NB4 (cell line): Measurements from ENCODE around the gene FTO.

Experiments used
- POLR2A ChIP-seq: IDR thresholded peaks from 2 replicates; pipeline ENCODE4 v1.6.1; 2011; ENCODE audit warnings: mild to moderate bottlenecking; ENCODE audit not compliant: insufficient read length; ENCODE audit errors: extremely low read depth
- TF ChIP-seq, protein P1 (sequence below): IDR thresholded peaks from one replicate; pipeline ENCODE4 v1.5.1; 2012; ENCODE audit warnings: low read depth, low read length
- TF ChIP-seq, protein P2 (sequence below): IDR thresholded peaks from 2 replicates; pipeline ENCODE4 v1.6.1; 2011; ENCODE audit warnings: low read depth, low read length

DNA sequence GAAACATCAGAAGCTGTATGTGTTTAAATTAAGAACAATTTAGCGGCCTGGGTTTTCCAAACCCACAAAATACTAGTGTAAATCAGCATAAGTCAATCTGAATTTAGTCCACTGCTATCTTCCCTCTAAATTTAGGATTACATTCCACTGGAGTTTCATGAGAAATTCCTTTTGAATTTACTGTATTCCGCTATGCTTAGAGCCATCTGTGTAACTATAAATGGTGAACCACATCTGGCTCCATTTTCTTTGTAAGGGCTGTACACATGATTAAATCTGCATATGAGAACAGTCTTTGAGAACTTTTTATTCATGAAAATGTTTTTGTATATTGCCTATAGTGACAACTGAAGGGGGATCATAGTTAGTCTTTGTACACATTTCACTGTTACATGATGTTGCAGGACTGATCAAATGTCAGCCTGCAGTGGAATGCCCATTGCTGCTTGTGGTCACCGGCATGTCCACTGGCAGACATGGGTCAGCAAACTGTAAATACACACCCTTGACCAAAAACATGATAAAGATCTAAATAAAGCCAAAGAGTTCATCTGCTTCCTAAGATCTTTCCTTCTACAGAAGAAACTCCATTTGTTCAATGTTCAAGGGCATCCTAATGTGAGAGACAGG, 37.1 kb upstream of the FTO start:
- TF ChIP-seq, protein P1, sequence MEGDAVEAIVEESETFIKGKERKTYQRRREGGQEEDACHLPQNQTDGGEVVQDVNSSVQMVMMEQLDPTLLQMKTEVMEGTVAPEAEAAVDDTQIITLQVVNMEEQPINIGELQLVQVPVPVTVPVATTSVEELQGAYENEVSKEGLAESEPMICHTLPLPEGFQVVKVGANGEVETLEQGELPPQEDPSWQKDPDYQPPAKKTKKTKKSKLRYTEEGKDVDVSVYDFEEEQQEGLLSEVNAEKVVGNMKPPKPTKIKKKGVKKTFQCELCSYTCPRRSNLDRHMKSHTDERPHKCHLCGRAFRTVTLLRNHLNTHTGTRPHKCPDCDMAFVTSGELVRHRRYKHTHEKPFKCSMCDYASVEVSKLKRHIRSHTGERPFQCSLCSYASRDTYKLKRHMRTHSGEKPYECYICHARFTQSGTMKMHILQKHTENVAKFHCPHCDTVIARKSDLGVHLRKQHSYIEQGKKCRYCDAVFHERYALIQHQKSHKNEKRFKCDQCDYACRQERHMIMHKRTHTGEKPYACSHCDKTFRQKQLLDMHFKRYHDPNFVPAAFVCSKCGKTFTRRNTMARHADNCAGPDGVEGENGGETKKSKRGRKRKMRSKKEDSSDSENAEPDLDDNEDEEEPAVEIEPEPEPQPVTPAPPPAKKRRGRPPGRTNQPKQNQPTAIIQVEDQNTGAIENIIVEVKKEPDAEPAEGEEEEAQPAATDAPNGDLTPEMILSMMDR: no peak
- TF ChIP-seq, protein P2, sequence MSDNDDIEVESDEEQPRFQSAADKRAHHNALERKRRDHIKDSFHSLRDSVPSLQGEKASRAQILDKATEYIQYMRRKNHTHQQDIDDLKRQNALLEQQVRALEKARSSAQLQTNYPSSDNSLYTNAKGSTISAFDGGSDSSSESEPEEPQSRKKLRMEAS: no peak
- TF ChIP-seq POLR2A: no peak
